Epithelial cell of proximal tubule (primary cell): Measurements from ENCODE around the gene LRP1-AS. TPM values are rescaled to one million over a fixed set of nuclear protein-coding genes. Genes with fewer than 3 reads are reported as not detected.

Experiments
- DNase-seq: peaks from one replicate; pipeline ENCODE4 v3.0.0-alpha.2; 2011; ENCODE audit warnings: low read depth
- H3K4me3 ChIP-seq: 2 replicates; pipeline ENCODE4 v1.5.1; 2011; ENCODE audit warnings: low read depth, mild to moderate bottlenecking, low read length
- CTCF ChIP-seq: conservative IDR thresholded peaks from 2 replicates; pipeline ENCODE4 v1.5.1; 2012; ENCODE audit warnings: low read depth, mild to moderate bottlenecking, low read length
- total RNA-seq: library from RNA; depleted of rRNA; stranded (reverse); fragments of >200 nt; gene quantifications from 2 replicates; pipeline ENCODE4 v1.2.3, GENCODE V29; 2015

LRP1-AS gene
- total RNA-seq, 1 donor from 2014 or later = not detected

- no peak for TF ChIP-seq CTCF
- DNase-seq = no peak
- H3K4me3 ChIP-seq = no peak overlapping the region
Observed at GRCh38 chr12:57180321-57180989, 33.0 kb upstream of the LRP1-AS start.

GRCh38 chr12:57179331-57180086 lies 32.1 kb upstream of the LRP1-AS start:
- no peak for DNase-seq
- TF ChIP-seq CTCF = no peak
- no peak overlapping the region for H3K4me3 ChIP-seq

GRCh38 chr12:57178213-57178612 lies 30.8 kb upstream of the LRP1-AS start:
- no peak overlapping the region for H3K4me3 ChIP-seq
- no peak for DNase-seq
- TF ChIP-seq CTCF = no peak

GRCh38 chr12:57177354-57177753 lies 29.9 kb upstream of the LRP1-AS start:
- TF ChIP-seq CTCF = no peak

GRCh38 chr12:57176846-57177245 lies 29.4 kb upstream of the LRP1-AS start:
- no peak for DNase-seq
- H3K4me3 ChIP-seq = no peak overlapping the region
- TF ChIP-seq CTCF = no peak

More at GRCh38 chr12:57177354-57177753, 29.9 kb upstream of the LRP1-AS start:
- H3K4me3 ChIP-seq = no peak overlapping the region
- DNase-seq = no peak

- TF ChIP-seq CTCF = no peak
- H3K4me3 ChIP-seq = no peak overlapping the region
- DNase-seq = no peak
Observed at GRCh38 chr12:57176139-57176477, 28.7 kb upstream of the LRP1-AS start.
